H9 (cell line): ENCODE data around the gene GABBR2. TPM values are rescaled to one million over a fixed set of nuclear protein-coding genes. Genes with fewer than 3 reads are reported as not detected.

Experiments
- DNase-seq: peaks from one replicate; pipeline ENCODE4 v3.0.0-alpha.2; 2017
- H2AFZ ChIP-seq: one replicate; pipeline ENCODE4 v1.6.1; 2013; ENCODE audit warnings: mild to moderate bottlenecking, low read length, control low read depth, moderate library complexity
- H2AK5ac ChIP-seq: 2 replicates; pipeline ENCODE4 v1.6.1; 2013; ENCODE audit warnings: low read length, control low read depth, mixed read lengths; ENCODE audit not compliant: insufficient read length
- H2BK120ac ChIP-seq: one replicate; pipeline ENCODE4 v1.6.1; 2013; ENCODE audit warnings: low read depth, mild to moderate bottlenecking, low read length, control low read depth, inconsistent platforms; ENCODE audit not compliant: poor library complexity, severe bottlenecking
- H2BK12ac ChIP-seq: 2 replicates; pipeline ENCODE4 v1.6.1; 2013; ENCODE audit warnings: low read length, control low read depth, mixed read lengths, low read depth; ENCODE audit not compliant: insufficient read length
- H2BK15ac ChIP-seq: 2 replicates; pipeline ENCODE4 v1.6.1; 2013; ENCODE audit warnings: low read depth, low read length, control low read depth
- H2BK20ac ChIP-seq: one replicate; pipeline ENCODE4 v1.6.1; 2013; ENCODE audit warnings: low read depth, mild to moderate bottlenecking, low read length, control low read depth, inconsistent platforms; ENCODE audit not compliant: poor library complexity, severe bottlenecking
- H2BK5ac ChIP-seq: 2 replicates; pipeline ENCODE4 v1.6.1; 2013; ENCODE audit warnings: low read length, control low read depth, mixed read lengths; ENCODE audit not compliant: insufficient read length
- H3K14ac ChIP-seq: 2 replicates; pipeline ENCODE4 v1.6.1; 2013; ENCODE audit warnings: low read length, control low read depth; ENCODE audit not compliant: insufficient read depth
- H3K18ac ChIP-seq: 2 replicates; pipeline ENCODE4 v1.6.1; 2013; ENCODE audit warnings: low read depth, mild to moderate bottlenecking, mixed read lengths, low read length, control low read depth; ENCODE audit not compliant: insufficient read length
- H3K23ac ChIP-seq: 2 replicates; pipeline ENCODE4 v1.6.1; 2013; ENCODE audit warnings: low read length, control low read depth, mixed read lengths, low read depth; ENCODE audit not compliant: insufficient read length
- H3K23me2 ChIP-seq: 2 replicates; pipeline ENCODE4 v1.6.1; 2013; ENCODE audit warnings: low read depth, mild to moderate bottlenecking, mixed read lengths, low read length, control low read depth; ENCODE audit not compliant: insufficient read length, poor library complexity, severe bottlenecking
- H3K27ac ChIP-seq: 2 replicates; pipeline ENCODE4 v1.5.1; 2013; ENCODE audit warnings: low read length, control low read depth, mixed read lengths, low read depth; ENCODE audit not compliant: insufficient read length
- H3K27me3 ChIP-seq: 2 replicates; pipeline ENCODE4 v1.6.1; 2013; ENCODE audit warnings: low read length, control low read depth, inconsistent platforms; ENCODE audit not compliant: insufficient read depth
- H3K4ac ChIP-seq: 2 replicates; pipeline ENCODE4 v1.6.1; 2013; ENCODE audit warnings: low read depth, mild to moderate bottlenecking, control low read depth, inconsistent platforms, low read length, moderate library complexity
- H3K4me1 ChIP-seq: 2 replicates; pipeline ENCODE4 v1.6.1; 2013; ENCODE audit warnings: low read length, control low read depth, inconsistent platforms; ENCODE audit not compliant: insufficient read depth
- H3K4me2 ChIP-seq: 2 replicates; pipeline ENCODE4 v1.6.1; 2013; ENCODE audit warnings: low read length, control low read depth, mixed read lengths; ENCODE audit not compliant: insufficient read length, insufficient read depth
- H3K56ac ChIP-seq: 2 replicates; pipeline ENCODE4 v1.6.1; 2013; ENCODE audit warnings: low read depth, mild to moderate bottlenecking, mixed read lengths, low read length, control low read depth; ENCODE audit not compliant: insufficient read length
- H3K79me1 ChIP-seq: 2 replicates; pipeline ENCODE4 v1.6.1; 2013; ENCODE audit warnings: low read depth, mild to moderate bottlenecking, moderate library complexity, low read length, control low read depth, inconsistent platforms; ENCODE audit not compliant: insufficient read depth, poor library complexity, severe bottlenecking
- H3K79me2 ChIP-seq: 2 replicates; pipeline ENCODE4 v1.6.1; 2013; ENCODE audit warnings: low read length, control low read depth, inconsistent platforms; ENCODE audit not compliant: insufficient read depth
- H3K9ac ChIP-seq: 2 replicates; pipeline ENCODE4 v1.6.1; 2013; ENCODE audit warnings: low read length, control low read depth, mixed read lengths; ENCODE audit not compliant: insufficient read length; ENCODE audit errors: extremely low read depth
- H3K9me3 ChIP-seq: one replicate; pipeline ENCODE4 v1.6.1; 2013; ENCODE audit warnings: low read depth, low read length, inconsistent platforms; ENCODE audit not compliant: control insufficient read depth
- H3T11ph ChIP-seq: one replicate; pipeline ENCODE4 v1.6.1; 2013; ENCODE audit warnings: mild to moderate bottlenecking, low read length, control low read depth, inconsistent platforms
- H4K20me1 ChIP-seq: one replicate; pipeline ENCODE4 v1.6.1; 2013; ENCODE audit not compliant: control insufficient read depth, insufficient read length, insufficient read depth
- H4K5ac ChIP-seq: 2 replicates; pipeline ENCODE4 v1.6.1; 2013; ENCODE audit warnings: low read depth, mild to moderate bottlenecking, mixed read lengths, low read length, control low read depth; ENCODE audit not compliant: insufficient read length
- H4K8ac ChIP-seq: replicated peaks from 2 replicates; pipeline ENCODE4 v1.6.1; 2013; ENCODE audit warnings: low read length, control low read depth, mixed read lengths, low read depth; ENCODE audit not compliant: insufficient read length
- H4K91ac ChIP-seq: 2 replicates; pipeline ENCODE4 v1.6.1; 2013; ENCODE audit warnings: low read depth, mild to moderate bottlenecking, moderate library complexity, mixed read lengths, low read length, control low read depth; ENCODE audit not compliant: insufficient read length
- H3K27ac Mint-ChIP-seq, 3 experiments: 2 replicates in 2 of 3; 3 replicates in 1 of 3; pipeline ENCODE4 v1.8.0; 2020 to 2021; ENCODE audit warnings: mixed read lengths in 3 of 3, mild to moderate bottlenecking in 1 of 3, moderate library complexity in 1 of 3
- H3K27me3 Mint-ChIP-seq: 2 replicates; pipeline ENCODE4 v1.8.0; 2021; ENCODE audit warnings: low read depth, mild to moderate bottlenecking, moderate library complexity, mixed read lengths
- H3K36me3 Mint-ChIP-seq, 3 experiments: 2 replicates in 2 of 3; 3 replicates in 1 of 3; pipeline ENCODE4 v1.8.0; 2020 to 2021; ENCODE audit warnings: low read depth in 3 of 3, mixed read lengths in 3 of 3; ENCODE audit not compliant: insufficient read depth in 1 of 3
- H3K4me1 Mint-ChIP-seq, 2 experiments: 2 replicates each; pipeline ENCODE4 v1.8.0; 2020; ENCODE audit warnings: mixed read lengths in 2 of 2
- H3K4me3 Mint-ChIP-seq, 2 experiments: 2 replicates in 1 of 2; 3 replicates in 1 of 2; pipeline ENCODE4 v1.8.0; 2020 to 2021; ENCODE audit warnings: mild to moderate bottlenecking in 2 of 2, mixed read lengths in 2 of 2, moderate library complexity in 1 of 2
- H3K9me3 Mint-ChIP-seq, 2 experiments: 2 replicates in 1 of 2; 3 replicates in 1 of 2; pipeline ENCODE4 v1.8.0; 2020; ENCODE audit warnings: mild to moderate bottlenecking in 2 of 2, mixed read lengths in 2 of 2, moderate library complexity in 1 of 2
- CTCF ChIP-seq: fragments of 200-600 bp; sonication (generic); conservative IDR thresholded peaks from 3 replicates; pipeline ENCODE4 v1.8.0; 2021; ENCODE audit warnings: antibody characterized with exemption, mild to moderate bottlenecking
- WGBS: extraction: QIAGEN DNeasy Blood & Tissue Kit; methylation state at CpG from one replicate; pipeline ENCODE4 v1.1.7; 2013; ENCODE audit warnings: missing lambda C conversion rate, low lambda C conversion rate, mixed read lengths; ENCODE audit not compliant: insufficient read length; ENCODE audit errors: extremely low coverage; 5-methylcytosine and 5-hydroxymethylcytosine counted together
- total RNA-seq: library from RNA; stranded (reverse); gene quantifications from 2 replicates; pipeline ENCODE4 v1.2.1, GENCODE V29; 2021

The GABBR2 gene
- total RNA-seq, 1 experiment from 2014 or later: 0.66 TPM

DNA sequence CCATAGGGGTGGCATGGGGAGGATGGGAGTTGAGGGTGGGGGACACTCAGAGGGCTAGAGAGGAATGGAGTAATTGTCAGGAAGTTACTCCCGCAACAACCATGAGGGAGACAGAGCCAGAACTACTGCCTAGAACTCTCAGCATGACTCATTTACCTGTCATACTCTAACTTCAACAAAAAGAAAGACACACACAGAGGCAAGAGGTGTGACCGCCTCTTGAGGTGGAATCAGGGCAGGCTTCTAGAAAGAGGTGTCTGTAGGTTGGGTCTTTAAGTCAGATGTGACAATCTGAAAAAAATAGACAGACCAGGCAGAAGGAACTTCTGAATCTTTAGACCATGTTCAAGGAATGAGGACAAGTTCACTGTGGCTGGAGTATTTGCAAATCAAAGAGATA is 73.4 kb downstream of the GABBR2 start:
- WGBS: no CpG with 5 or more reads among the region's 2 CpGs
- Mint-ChIP-seq H3K27ac (no peak overlapping the region), H3K4me1 (peaks cover 5 to 6% of the 10 kb centered on the region in 2 experiments), H3K4me3 (no peak overlapping the region), H3K36me3 (0 out of 7 replicates have a peak, but pooled peaks cover 0 to 8% (median 0%) of the 10 kb centered on the region in 3 experiments), H3K9me3 (peaks cover 4 to 10% of the 10 kb centered on the region in 2 experiments; a peak in 4 of 5 replicates), H3K27me3 (peaks cover 3% of the 10 kb centered on the region; the same call in 1 of the 2 replicates)
- TF ChIP-seq CTCF: no peak
- H3K23ac ChIP-seq: no peak overlapping the region
- H3K9me3 ChIP-seq: no peaks in the 10 kb centered on the region
- H3K79me2 ChIP-seq: no peaks in the 10 kb centered on the region
- H2BK5ac ChIP-seq: no peak overlapping the region
- no peak overlapping the region for H2AFZ ChIP-seq
- no peaks in the 10 kb centered on the region for H4K20me1 ChIP-seq
- no peak for DNase-seq
- no peak overlapping the region for H4K91ac ChIP-seq
- no peak overlapping the region for H3T11ph ChIP-seq
- no peak overlapping the region for H2BK120ac ChIP-seq
- no peak overlapping the region for H3K4me2 ChIP-seq
- no peak overlapping the region for H4K8ac ChIP-seq
- H3K79me1 ChIP-seq: no peaks in the 10 kb centered on the region
- no peak overlapping the region for H3K18ac ChIP-seq
- H3K14ac ChIP-seq: no peak overlapping the region
- no peak overlapping the region for H3K9ac ChIP-seq
- no peaks in the 10 kb centered on the region for H3K27me3 ChIP-seq
- no peak overlapping the region for H2AK5ac ChIP-seq
- H3K23me2 ChIP-seq: no peaks in the 10 kb centered on the region
- H3K27ac ChIP-seq: no peak overlapping the region
- H3K4me1 ChIP-seq: no peaks in the 10 kb centered on the region; the same call in 1 of the 2 replicates
- H2BK12ac ChIP-seq: no peak overlapping the region
- H4K5ac ChIP-seq: no peak overlapping the region
- no peak overlapping the region for H2BK20ac ChIP-seq
- H2BK15ac ChIP-seq: no peak overlapping the region
- no peak overlapping the region for H3K4ac ChIP-seq
- H3K56ac ChIP-seq: no peak overlapping the region
